Stimulated activated naive CD8-positive, alpha-beta T cell treated with anti-CD3 and anti-CD28 coated beads, Interleukin-15, amount 100 ng/mL, for 72 hours (primary cell): ENCODE results near the gene TBL1XR1.
"Not testable (repeated sequence)": the region's sequence is repeated elsewhere in the genome, so short reads cannot be mapped to it uniquely, and the experiment has no call there.

Experiments
- ATAC-seq: fragments of 150-1000 bp; cut with Tn5 transposase; 2 replicates; pipeline ENCODE4 v1.10.0; 2021; ENCODE audit warnings: mild to moderate bottlenecking, moderate library complexity
- DNase-seq, 2 donors: peaks; one replicate each; pipeline ENCODE4 v3.0.0; 2021 to 2022
- H3K27ac Mint-ChIP-seq, 2 donors: one replicate each; pipeline ENCODE4 v1.8.0; 2022; ENCODE audit warnings: mild to moderate bottlenecking in 2 of 2, mixed read lengths in 2 of 2, moderate library complexity in 2 of 2
- H3K27me3 Mint-ChIP-seq: one replicate; pipeline ENCODE4 v1.8.0; 2022; ENCODE audit warnings: mixed read lengths
- H3K4me1 Mint-ChIP-seq: one replicate; pipeline ENCODE4 v1.8.0; 2022; ENCODE audit warnings: mild to moderate bottlenecking, mixed read lengths
- H3K4me3 Mint-ChIP-seq, 2 donors: one replicate each; pipeline ENCODE4 v1.8.0; 2022; ENCODE audit warnings: mild to moderate bottlenecking in 2 of 2, mixed read lengths in 2 of 2, moderate library complexity in 1 of 2
- H3K9me3 Mint-ChIP-seq, 2 donors: one replicate each; pipeline ENCODE4 v1.8.0; 2022; ENCODE audit warnings: mixed read lengths in 2 of 2

Gene TBL1XR1

DNA sequence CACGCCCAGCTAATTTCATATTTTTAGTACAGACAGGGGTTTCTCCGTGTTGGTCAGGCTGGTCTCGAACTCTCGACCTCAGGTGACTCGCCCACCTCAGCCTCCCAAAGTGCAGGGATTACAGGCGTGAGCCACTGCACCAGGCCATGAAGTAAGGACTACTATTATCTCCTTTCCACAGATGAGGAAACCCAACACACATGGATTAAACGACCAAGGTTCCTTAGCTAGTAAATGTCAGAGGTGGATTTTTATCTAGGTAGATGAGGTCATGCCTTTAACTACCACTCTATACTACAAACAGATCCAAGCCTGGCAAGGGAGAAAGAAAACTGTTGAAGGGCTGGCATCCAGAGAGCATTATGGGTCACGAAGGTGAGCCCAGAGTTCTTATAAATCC is 15.5 kb upstream of the TBL1XR1 start:
- Mint-ChIP-seq H3K4me3 (no peak overlapping the region), H3K4me1 (peaks cover 6% of the 10 kb centered on the region), H3K9me3 (no peaks in the 10 kb centered on the region), H3K27me3 (no peaks in the 10 kb centered on the region), H3K27ac (peak overlapping the region in 1 of 2 donors; percentile 74)
- ATAC-seq = no peak
- no peak for DNase-seq

- Mint-ChIP-seq H3K9me3 (no peaks in the 10 kb centered on the region), H3K27ac (no peak overlapping the region), H3K4me3 (no peak overlapping the region), H3K4me1 (peaks cover 6% of the 10 kb centered on the region), H3K27me3 (no peaks in the 10 kb centered on the region)
- ATAC-seq = peak; percentile 86
- no peak for DNase-seq
Measured at GRCh38 chr3:177212278-177212610, 15.0 kb upstream of the TBL1XR1 start.

GRCh38 chr3:177211503-177212277 is 14.4 kb upstream of the TBL1XR1 start:
- ATAC-seq (peak; percentile 37), DNase-seq (no peak)
- no peak overlapping the region for H3K4me3 Mint-ChIP-seq
- peaks cover 6% of the 10 kb centered on the region for H3K4me1 Mint-ChIP-seq
- no peak overlapping the region for H3K27ac Mint-ChIP-seq
- no peaks in the 10 kb centered on the region for H3K27me3 Mint-ChIP-seq
- no peaks in the 10 kb centered on the region for H3K9me3 Mint-ChIP-seq

DNA sequence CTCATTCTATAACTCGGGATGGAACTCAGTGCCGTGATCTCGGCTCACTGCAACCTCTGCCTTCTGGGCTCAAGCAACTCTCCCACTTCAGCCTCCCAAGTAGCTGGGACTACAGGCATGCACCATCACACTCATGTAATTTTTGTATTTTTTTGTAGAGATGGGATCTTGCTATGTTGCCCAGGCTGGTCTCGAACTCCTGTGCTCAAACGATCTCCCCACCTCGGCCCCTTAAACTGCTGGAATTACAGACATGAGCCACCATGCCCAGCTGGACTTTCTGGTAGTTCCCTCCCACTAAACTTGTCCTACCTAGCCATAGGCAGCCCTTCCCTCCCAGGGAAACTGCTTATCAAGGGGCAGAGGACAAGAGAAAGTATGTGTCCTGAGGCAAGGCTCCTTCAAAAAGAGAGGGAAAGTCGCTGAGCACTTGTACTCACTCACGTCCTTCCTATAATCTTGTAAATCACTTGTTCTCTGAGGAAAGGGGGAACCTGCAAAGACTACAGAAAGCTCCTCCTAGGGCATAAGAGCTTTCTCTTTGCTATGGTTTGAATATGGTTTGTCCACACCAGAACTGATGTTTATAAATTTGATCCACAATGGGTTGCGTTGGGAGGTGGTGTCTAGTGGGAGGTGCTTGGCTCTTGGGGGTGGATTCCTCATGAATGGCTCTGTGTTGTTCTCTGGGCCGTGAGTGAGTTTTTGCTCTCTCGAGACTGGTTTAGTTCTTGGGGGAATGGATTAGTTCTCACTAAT is 13.6 kb upstream of the TBL1XR1 start:
- H3K27me3 Mint-ChIP-seq = no peaks in the 10 kb centered on the region
- peaks cover 13% of the 10 kb centered on the region for H3K4me1 Mint-ChIP-seq
- ATAC-seq (no peak), DNase-seq (no peak)
- no peak overlapping the region for H3K27ac Mint-ChIP-seq
- no peak overlapping the region for H3K4me3 Mint-ChIP-seq
- no peaks in the 10 kb centered on the region for H3K9me3 Mint-ChIP-seq

GRCh38 chr3:177209509-177209908 is 12.2 kb upstream of the TBL1XR1 start:
- no peaks in the 10 kb centered on the region for H3K27me3 Mint-ChIP-seq
- ATAC-seq (no peak), DNase-seq (no peak)
- H3K4me1 Mint-ChIP-seq = peaks cover 13% of the 10 kb centered on the region
- no peak overlapping the region for H3K27ac Mint-ChIP-seq
- no peaks in the 10 kb centered on the region for H3K9me3 Mint-ChIP-seq
- H3K4me3 Mint-ChIP-seq = no peak overlapping the region

- H3K27ac Mint-ChIP-seq = no peak overlapping the region
- H3K4me1 Mint-ChIP-seq = peaks cover 13% of the 10 kb centered on the region
- H3K9me3 Mint-ChIP-seq = no peaks in the 10 kb centered on the region
- no peak for ATAC-seq
- no peak overlapping the region for H3K4me3 Mint-ChIP-seq
- no peak for DNase-seq
- no peaks in the 10 kb centered on the region for H3K27me3 Mint-ChIP-seq
Measured at GRCh38 chr3:177208781-177209180, 11.5 kb upstream of the TBL1XR1 start.

GRCh38 chr3:177208223-177208622 is 10.9 kb upstream of the TBL1XR1 start:
- no peak for ATAC-seq

DNA sequence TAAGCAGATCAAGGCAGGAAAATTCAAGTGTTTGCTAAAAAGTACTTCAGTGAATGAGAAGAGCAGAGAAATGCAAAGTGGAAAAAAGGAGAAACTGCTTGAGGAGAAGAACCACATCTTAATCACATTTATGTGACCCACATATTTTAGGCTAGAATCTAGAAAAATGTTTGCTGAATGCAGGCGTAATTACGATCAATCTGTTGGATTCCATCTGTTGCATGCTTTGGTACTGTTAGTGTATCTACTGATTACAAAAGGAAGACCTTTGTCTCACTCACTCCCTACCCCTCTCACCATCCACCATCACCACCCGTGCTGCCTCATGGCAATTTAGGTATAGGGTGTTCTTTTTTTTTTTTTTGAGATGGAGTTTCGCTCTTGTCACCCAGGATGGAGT is 9.7 kb upstream of the TBL1XR1 start:
- DNase-seq (no peak), ATAC-seq (no peak)
- H3K4me1 Mint-ChIP-seq = peaks cover 21% of the 10 kb centered on the region
- H3K27ac Mint-ChIP-seq = no peak overlapping the region
- H3K4me3 Mint-ChIP-seq = no peak overlapping the region
- H3K9me3 Mint-ChIP-seq = no peaks in the 10 kb centered on the region
- H3K27me3 Mint-ChIP-seq = no peaks in the 10 kb centered on the region

More at GRCh38 chr3:177208223-177208622, 10.9 kb upstream of the TBL1XR1 start:
- Mint-ChIP-seq H3K4me1 (peaks cover 13% of the 10 kb centered on the region), H3K9me3 (no peaks in the 10 kb centered on the region), H3K4me3 (no peak overlapping the region), H3K27ac (no peak overlapping the region), H3K27me3 (no peaks in the 10 kb centered on the region)
- no peak for DNase-seq

GRCh38 chr3:177203689-177204395 is 6.6 kb upstream of the TBL1XR1 start:
- Mint-ChIP-seq H3K27me3 (no peaks in the 10 kb centered on the region), H3K4me1 (peaks cover 40% of the 10 kb centered on the region), H3K9me3 (no peaks in the 10 kb centered on the region), H3K27ac (no peak overlapping the region), H3K4me3 (no peak overlapping the region)
- DNase-seq (no peak), ATAC-seq (no peak)

- H3K9me3 Mint-ChIP-seq, H3K27me3 Mint-ChIP-seq, ATAC-seq, H3K4me3 Mint-ChIP-seq, DNase-seq: not testable (repeated sequence)
- peaks cover 47% of the 10 kb centered on the region for H3K4me1 Mint-ChIP-seq
- peak overlapping the region in 1 of 2 donors; percentile 86 for H3K27ac Mint-ChIP-seq
Measured at GRCh38 chr3:177203016-177203415, 5.7 kb upstream of the TBL1XR1 start.

- DNase-seq (peak; percentile 57 to 74), ATAC-seq (peak; percentile 74)
- no peaks in the 10 kb centered on the region for H3K9me3 Mint-ChIP-seq
- no peaks in the 10 kb centered on the region for H3K27me3 Mint-ChIP-seq
- H3K27ac Mint-ChIP-seq = peak overlapping the region; percentile 81 to 92
- peak overlapping the region; percentile 23 to 61 for H3K4me3 Mint-ChIP-seq
- peaks cover 47% of the 10 kb centered on the region for H3K4me1 Mint-ChIP-seq
Measured at GRCh38 chr3:177201700-177202397, 4.6 kb upstream of the TBL1XR1 start.

GRCh38 chr3:177199206-177199760 is 2.0 kb upstream of the TBL1XR1 start:
- H3K9me3 Mint-ChIP-seq = no peaks in the 10 kb centered on the region
- DNase-seq (no peak), ATAC-seq (no peak)
- H3K4me3 Mint-ChIP-seq = peak overlapping the region; percentile 69 to 83
- H3K4me1 Mint-ChIP-seq = peaks cover 44% of the 10 kb centered on the region
- H3K27ac Mint-ChIP-seq = peak overlapping the region in 1 of 2 donors; percentile 86
- no peaks in the 10 kb centered on the region for H3K27me3 Mint-ChIP-seq

GRCh38 chr3:177197727-177198460 is 612 bp upstream of the TBL1XR1 start:
- H3K4me3 Mint-ChIP-seq = peak overlapping the region; percentile 69 to 83
- ATAC-seq (peak; percentile 58), DNase-seq (no peak)
- H3K27me3 Mint-ChIP-seq = no peaks in the 10 kb centered on the region
- H3K9me3 Mint-ChIP-seq = no peaks in the 10 kb centered on the region
- peak overlapping the region; percentile 92 to 94 for H3K27ac Mint-ChIP-seq
- H3K4me1 Mint-ChIP-seq = peaks cover 55% of the 10 kb centered on the region

DNA sequence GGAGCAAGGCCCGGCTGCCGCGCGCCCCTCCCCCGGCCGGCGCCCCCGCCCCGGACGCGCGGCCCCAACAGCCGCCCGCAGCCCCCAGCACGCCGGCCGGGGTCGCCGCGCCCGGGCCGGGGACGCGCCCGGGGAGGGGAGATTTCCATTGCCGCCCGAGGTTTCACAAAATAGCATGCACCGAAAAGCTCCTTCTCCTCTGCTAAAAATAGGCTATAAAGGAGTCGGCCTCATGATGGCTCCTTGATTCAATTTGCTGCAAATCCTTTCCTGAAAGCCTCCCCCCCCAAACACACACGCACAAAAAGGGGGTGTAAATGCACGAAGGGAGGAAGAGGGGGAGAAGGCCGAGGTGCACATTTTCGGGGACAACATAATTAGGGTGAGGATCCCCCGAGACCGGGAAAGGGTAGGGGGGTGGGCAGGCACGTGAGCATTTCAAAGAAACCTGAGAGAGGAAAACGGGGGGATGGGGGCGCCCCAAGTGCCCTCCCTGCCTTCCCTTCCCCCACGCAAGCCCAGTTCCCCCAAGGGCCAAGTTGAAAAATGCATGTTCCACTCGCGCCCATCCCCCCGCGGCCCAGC is 734 bp downstream of the TBL1XR1 start:
- DNase-seq (peak in 1 of 2 donors; percentile 72), ATAC-seq (peak; percentile 10)
- Mint-ChIP-seq H3K9me3 (no peaks in the 10 kb centered on the region), H3K27me3 (no peaks in the 10 kb centered on the region), H3K27ac (peak overlapping the region; percentile 99), H3K4me1 (peaks cover 57% of the 10 kb centered on the region), H3K4me3 (peak overlapping the region; percentile 89 to 97)
